Heart left ventricle (tissue), 13 donors: ENCODE measurements around the gene UPK2.

ENCODE experiments used
- POLR2A ChIP-seq, 2 donors: fragments of 450-650 bp; IDR thresholded peaks; one replicate each; pipeline ENCODE4 v1.6.1; 2017; ENCODE audit warnings: antibody characterized with exemption in 2 of 2, mild to moderate bottlenecking in 2 of 2, moderate library complexity in 2 of 2
- TF ChIP-seq, protein P1 (sequence below), 12 donors: fragments of 200-600 bp; sonication (generic) in 4 of 12; IDR thresholded peaks; one replicate each; pipeline versions ENCODE4 v1.5.0 to v1.8.0; 2018 to 2022; ENCODE audit warnings: antibody characterized with exemption in 12 of 12, mild to moderate bottlenecking in 5 of 12
- donor health status: ischemic (EF 13 %, LVEDD 7.1; RV severe dilation, severe dysfunction).
- donor health status: DM: no; HTN: yes; CAD: no.
- donor health status: DM: no; HTN: no; CAD: no.
- donor health status: ischemic (EF 25% LVEDD 6.9; RV normal size, moderate dysfunction).
- donor health status: ischemic (EF 25% LVEDD 5.7; RV mildly dilated, moderate dysfunction).
- donor health status: ischemic (EF 35%, LVEDD 5.7; RV mildly dilated, moderate dysfunction).
- donor health status: nonischemic (EF 11% LVEDD 7.7; RV severe dilation, severe dysfunction).
- donor health status: DM: yes; HTN: yes; CAD: no.
- donor health status: PGD.
- donor health status: ischemic (EF 29% LVEDD 5.4; RV normal size, mild dysfunction).
- donor health status: nonischemic (EF 23%, LVEDD 6.1; RV moderate dilation, normal function).

DNA sequence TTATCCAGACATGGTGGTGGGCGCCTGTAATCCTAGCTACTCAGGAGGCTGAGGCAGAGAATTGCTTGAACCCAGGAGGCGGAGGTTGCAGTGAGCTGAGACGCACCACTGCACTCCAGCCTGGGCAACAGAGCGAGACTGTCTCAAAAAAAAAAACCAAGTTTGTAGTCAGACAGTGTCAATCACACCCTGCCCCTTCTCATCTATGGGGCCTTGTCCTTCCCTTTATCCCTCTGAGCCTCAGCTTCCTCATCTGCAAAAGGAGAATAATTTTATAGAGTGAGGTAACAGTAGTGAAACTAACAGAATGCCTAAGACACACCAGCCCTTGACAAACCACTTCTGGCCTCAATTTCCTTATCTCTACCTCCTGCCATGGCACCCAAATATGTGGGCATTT is 41.1 kb upstream of the UPK2 start:
- TF ChIP-seq, protein P1, sequence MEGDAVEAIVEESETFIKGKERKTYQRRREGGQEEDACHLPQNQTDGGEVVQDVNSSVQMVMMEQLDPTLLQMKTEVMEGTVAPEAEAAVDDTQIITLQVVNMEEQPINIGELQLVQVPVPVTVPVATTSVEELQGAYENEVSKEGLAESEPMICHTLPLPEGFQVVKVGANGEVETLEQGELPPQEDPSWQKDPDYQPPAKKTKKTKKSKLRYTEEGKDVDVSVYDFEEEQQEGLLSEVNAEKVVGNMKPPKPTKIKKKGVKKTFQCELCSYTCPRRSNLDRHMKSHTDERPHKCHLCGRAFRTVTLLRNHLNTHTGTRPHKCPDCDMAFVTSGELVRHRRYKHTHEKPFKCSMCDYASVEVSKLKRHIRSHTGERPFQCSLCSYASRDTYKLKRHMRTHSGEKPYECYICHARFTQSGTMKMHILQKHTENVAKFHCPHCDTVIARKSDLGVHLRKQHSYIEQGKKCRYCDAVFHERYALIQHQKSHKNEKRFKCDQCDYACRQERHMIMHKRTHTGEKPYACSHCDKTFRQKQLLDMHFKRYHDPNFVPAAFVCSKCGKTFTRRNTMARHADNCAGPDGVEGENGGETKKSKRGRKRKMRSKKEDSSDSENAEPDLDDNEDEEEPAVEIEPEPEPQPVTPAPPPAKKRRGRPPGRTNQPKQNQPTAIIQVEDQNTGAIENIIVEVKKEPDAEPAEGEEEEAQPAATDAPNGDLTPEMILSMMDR (IDR thresholded peaks at IDR 0.05): no peak
- no peak for TF ChIP-seq POLR2A (IDR thresholded peaks at IDR 0.05)
